Calu3 (cell line): Measurements from ENCODE around the gene ASTN2. TPM values are rescaled to one million over a fixed set of nuclear protein-coding genes. Genes with fewer than 3 reads are reported as not detected.
"Not testable (repeated sequence)": the region's sequence is repeated elsewhere in the genome, so short reads cannot be mapped to it uniquely, and the experiment has no call there.

Experiments used
- BruUV-seq: library from RNA; stranded (reverse); fragments of 400-500 nt; replicated peaks from 2 replicates; lab custom pipeline; 2021; lab: Mats Ljungman, UMichigan
- CTCF ChIA-PET: fragments of 300-600 bp; sonication (Branson Sonifier 250); formaldehyde crosslinking; loops from one replicate; lab custom pipeline; 2022; ENCODE audit warnings: antibody characterized with exemption; lab: Charles Lee
- DNase-seq: peaks from one replicate; pipeline ENCODE4 v3.0.0; 2022
- H3K27ac Mint-ChIP-seq: one replicate; pipeline ENCODE4 v1.8.0; 2022; ENCODE audit warnings: mixed read lengths; ENCODE audit not compliant: unreplicated experiment
- H3K27me3 Mint-ChIP-seq: one replicate; pipeline ENCODE4 v1.8.0; 2022; ENCODE audit warnings: mixed read lengths; ENCODE audit not compliant: unreplicated experiment
- H3K36me3 Mint-ChIP-seq: one replicate; pipeline ENCODE4 v1.8.0; 2022; ENCODE audit warnings: mild to moderate bottlenecking, moderate library complexity, mixed read lengths; ENCODE audit not compliant: insufficient read depth, unreplicated experiment
- H3K4me1 Mint-ChIP-seq: one replicate; pipeline ENCODE4 v1.8.0; 2022; ENCODE audit warnings: mild to moderate bottlenecking, low read depth, mixed read lengths; ENCODE audit not compliant: unreplicated experiment
- H3K4me3 Mint-ChIP-seq: one replicate; pipeline ENCODE4 v1.8.0; 2022; ENCODE audit warnings: mild to moderate bottlenecking, low read depth, moderate library complexity, mixed read lengths; ENCODE audit not compliant: unreplicated experiment
- H3K9me3 Mint-ChIP-seq: one replicate; pipeline ENCODE4 v1.8.0; 2022; ENCODE audit warnings: low read depth, mixed read lengths; ENCODE audit not compliant: unreplicated experiment
- intact Hi-C: fragments of 100-400 bp; cut with micrococcal nuclease; formaldehyde crosslinking; loops from one replicate; pipeline ENCODE4 v1.10.0; 2022; ENCODE audit not compliant: unreplicated experiment
- total RNA-seq: library from RNA; stranded (reverse); gene quantifications from 2 replicates; pipeline ENCODE4 v1.2.3, GENCODE V29; 2022
- TF ChIP-seq, protein P1 (sequence below): fragments of 200-600 bp; IDR thresholded peaks from one replicate; pipeline ENCODE4 v1.8.0; 2022; ENCODE audit warnings: antibody characterized with exemption; ENCODE audit not compliant: unreplicated experiment

Gene ASTN2
- total RNA-seq, 1 experiment from 2014 or later = 1.7 TPM

DNA sequence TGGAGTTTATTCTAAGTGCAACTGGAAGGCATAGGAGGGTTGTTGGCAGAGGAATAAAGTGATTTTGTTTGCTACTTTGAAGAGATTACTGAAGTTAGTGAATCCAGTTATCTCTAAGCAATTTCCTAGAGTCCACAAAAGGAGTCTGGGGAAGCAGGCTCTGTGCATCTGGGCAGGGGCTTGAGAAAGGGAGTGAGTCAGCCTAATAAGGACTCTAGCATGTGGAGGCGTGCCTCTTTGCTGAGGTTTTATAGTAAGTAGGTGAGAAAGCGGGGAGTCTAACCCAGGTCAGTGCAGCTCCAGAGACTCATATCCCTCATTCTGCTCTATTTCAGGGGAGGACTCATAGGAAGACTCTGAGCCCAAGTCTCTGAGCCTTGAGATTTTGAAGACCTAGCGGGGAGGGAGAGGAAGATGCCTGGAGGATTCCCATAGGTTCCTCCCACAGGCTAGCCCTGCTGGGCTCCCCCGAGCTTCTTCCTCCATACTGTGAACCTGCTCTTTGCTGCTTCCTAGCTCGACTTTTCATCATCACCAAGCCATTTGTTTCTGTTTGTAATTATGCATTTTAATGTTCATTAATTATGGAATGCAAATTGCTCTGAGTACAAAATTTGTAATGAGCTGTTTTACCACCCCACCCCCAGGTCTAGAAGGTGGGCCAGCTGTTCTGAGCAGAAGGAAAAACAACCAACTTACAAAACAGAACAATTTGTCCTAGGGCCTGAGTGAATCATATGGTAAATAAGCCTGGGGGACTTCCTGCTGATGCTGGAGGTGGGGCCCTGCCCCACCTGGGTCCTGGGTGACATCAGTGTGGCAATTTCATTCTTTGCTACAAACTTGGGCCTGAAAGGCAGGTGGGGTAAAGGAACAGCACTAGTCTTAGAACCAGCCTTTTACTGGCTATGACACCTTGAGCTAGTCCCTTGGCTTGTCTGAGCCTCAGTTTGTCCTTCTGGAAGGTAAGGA is 577.6 kb downstream of the ASTN2 start:
- no peaks in the 10 kb centered on the region for H3K27me3 Mint-ChIP-seq
- no peaks in the 10 kb centered on the region for H3K4me1 Mint-ChIP-seq
- no TSS peak for BruUV-seq
- H3K27ac Mint-ChIP-seq = no peak overlapping the region
- TF ChIP-seq, protein P1, sequence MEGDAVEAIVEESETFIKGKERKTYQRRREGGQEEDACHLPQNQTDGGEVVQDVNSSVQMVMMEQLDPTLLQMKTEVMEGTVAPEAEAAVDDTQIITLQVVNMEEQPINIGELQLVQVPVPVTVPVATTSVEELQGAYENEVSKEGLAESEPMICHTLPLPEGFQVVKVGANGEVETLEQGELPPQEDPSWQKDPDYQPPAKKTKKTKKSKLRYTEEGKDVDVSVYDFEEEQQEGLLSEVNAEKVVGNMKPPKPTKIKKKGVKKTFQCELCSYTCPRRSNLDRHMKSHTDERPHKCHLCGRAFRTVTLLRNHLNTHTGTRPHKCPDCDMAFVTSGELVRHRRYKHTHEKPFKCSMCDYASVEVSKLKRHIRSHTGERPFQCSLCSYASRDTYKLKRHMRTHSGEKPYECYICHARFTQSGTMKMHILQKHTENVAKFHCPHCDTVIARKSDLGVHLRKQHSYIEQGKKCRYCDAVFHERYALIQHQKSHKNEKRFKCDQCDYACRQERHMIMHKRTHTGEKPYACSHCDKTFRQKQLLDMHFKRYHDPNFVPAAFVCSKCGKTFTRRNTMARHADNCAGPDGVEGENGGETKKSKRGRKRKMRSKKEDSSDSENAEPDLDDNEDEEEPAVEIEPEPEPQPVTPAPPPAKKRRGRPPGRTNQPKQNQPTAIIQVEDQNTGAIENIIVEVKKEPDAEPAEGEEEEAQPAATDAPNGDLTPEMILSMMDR = no peak
- H3K36me3 Mint-ChIP-seq = no peaks in the 10 kb centered on the region
- intact Hi-C loops = no loop called here
- CTCF ChIA-PET = interaction anchor here (0.7 kb wide), 1 partner anchor 11 kb away, joined by 3 read pairs; no protein-coding TSS in a partner anchor
- peak; percentile 1 for DNase-seq
- no peaks in the 10 kb centered on the region for H3K9me3 Mint-ChIP-seq
- H3K4me3 Mint-ChIP-seq = no peak overlapping the region

DNA sequence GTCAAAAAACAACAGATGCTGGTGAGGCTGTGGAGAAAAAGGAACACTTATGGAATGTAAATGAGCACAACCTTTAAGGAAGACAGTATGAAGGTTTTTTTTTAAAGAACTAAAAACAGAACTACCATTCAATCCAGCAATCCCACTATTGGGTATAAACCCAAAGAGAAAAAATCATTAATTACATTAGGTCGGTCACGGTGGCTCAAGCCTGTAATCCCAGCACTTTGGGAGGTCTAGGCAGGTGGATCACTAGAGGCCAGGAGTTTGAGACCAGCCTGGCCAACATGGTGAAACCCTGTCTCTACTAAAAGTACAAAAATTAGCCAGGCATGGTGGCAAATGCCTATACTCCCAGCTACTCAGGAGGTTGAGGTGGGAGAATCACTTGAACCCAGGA is 584.5 kb downstream of the ASTN2 start:
- H3K27me3 Mint-ChIP-seq, H3K4me1 Mint-ChIP-seq, CTCF ChIA-PET, intact Hi-C loops, H3K9me3 Mint-ChIP-seq, H3K27ac Mint-ChIP-seq, DNase-seq, H3K4me3 Mint-ChIP-seq, BruUV-seq, H3K36me3 Mint-ChIP-seq: not testable (repeated sequence)

DNA sequence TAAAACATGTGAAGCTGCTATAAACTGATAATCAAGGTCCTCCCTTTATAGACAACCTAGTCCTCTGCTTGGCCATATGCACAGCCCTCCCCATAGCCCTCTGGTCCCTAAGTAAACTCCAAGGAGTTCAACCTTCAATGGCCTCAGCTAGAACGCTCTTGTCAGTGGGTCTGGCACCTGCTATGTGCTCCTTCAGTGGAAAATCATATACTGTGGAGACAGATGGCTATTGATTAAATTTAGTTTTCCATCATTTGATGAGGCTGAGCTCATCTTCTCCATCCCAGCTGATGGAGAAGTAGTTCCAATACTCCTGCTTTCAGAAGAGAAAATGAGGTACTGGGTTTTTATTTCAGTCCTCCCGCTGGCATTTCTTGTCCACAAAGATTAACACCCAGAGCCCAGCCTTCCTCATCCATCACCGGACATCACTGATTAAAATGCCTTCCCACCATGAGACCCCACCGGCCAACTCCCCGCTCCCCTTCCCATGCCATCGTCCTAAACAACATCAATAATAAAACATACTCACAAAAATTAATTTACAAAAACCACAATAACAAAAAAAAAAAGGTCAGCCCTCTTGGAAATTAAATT is 593.1 kb downstream of the ASTN2 start:
- TF ChIP-seq, protein P1 = no peak
- no peaks in the 10 kb centered on the region for H3K36me3 Mint-ChIP-seq
- no peaks in the 10 kb centered on the region for H3K9me3 Mint-ChIP-seq
- no TSS peak for BruUV-seq
- H3K27me3 Mint-ChIP-seq = no peaks in the 10 kb centered on the region
- no peaks in the 10 kb centered on the region for H3K4me1 Mint-ChIP-seq
- H3K27ac Mint-ChIP-seq = no peak overlapping the region
- intact Hi-C loops = no loop called here
- no peak overlapping the region for H3K4me3 Mint-ChIP-seq
- DNase-seq = no peak
- CTCF ChIA-PET = interaction anchor here (0.6 kb wide), 1 partner anchor 1356 kb away, joined by 3 read pairs; no protein-coding TSS in a partner anchor

DNA sequence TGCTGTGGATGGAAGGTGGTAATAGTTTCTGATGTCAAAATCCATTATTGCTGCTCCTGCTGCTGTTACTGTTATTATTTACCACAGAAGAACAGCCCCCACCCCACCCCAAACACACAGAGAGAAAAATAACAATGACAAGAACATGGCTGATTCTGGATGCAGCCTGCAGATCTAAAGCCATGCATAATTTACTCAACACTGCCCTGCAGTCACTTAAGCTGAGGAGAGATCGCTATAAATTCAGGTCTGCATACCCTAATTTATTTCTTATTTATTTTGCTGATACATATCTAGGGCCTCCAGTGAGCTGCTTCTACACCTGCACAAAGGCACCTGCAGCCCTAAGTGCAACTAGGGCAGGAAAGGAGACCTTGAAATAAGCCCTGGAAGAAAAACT is 595.7 kb downstream of the ASTN2 start:
- DNase-seq = no peak
- CTCF ChIA-PET = no interaction called here
- H3K4me3 Mint-ChIP-seq = no peak overlapping the region
- TF ChIP-seq, protein P1 = no peak
- no peaks in the 10 kb centered on the region for H3K36me3 Mint-ChIP-seq
- BruUV-seq = no TSS peak
- no peaks in the 10 kb centered on the region for H3K4me1 Mint-ChIP-seq
- no peak overlapping the region for H3K27ac Mint-ChIP-seq
- H3K27me3 Mint-ChIP-seq = no peaks in the 10 kb centered on the region
- H3K9me3 Mint-ChIP-seq = no peaks in the 10 kb centered on the region
- intact Hi-C loops = no loop called here
